K562 (cell line): Measurements from ENCODE around the gene POLR1H. TPM values are rescaled to one million over a fixed set of nuclear protein-coding genes. Genes with fewer than 3 reads are reported as not detected.

Source experiments
- ATAC-seq: fragments of 200-7000 bp; cut with Tn5 transposase; 3 replicates; pipeline ENCODE4 v1.9.1; 2020; ENCODE audit warnings: moderate library complexity
- BruUV-seq: library from RNA; stranded (reverse); fragments of 400-500 nt; replicated peaks from 2 replicates; lab custom pipeline; 2021; lab: Mats Ljungman, UMichigan
- CTCF ChIA-PET: fragments of 300-600 bp; formaldehyde crosslinking; extraction: SDS; loops from one replicate; lab custom pipeline; 2021; ENCODE audit warnings: low intra/inter-chr PET ratio; lab: Yijun Ruan, JAX
- POLR2A ChIA-PET: fragments of 300-600, 350-650 bp; sonication (Branson Sonifier 250); formaldehyde crosslinking; extraction: SDS; loops from one replicate; lab custom pipeline; 2021; ENCODE audit warnings: antibody characterized with exemption, inconsistent platforms; lab: Yijun Ruan, JAX
- DNase-seq, 4 experiments: peaks; one replicate each; pipeline versions ENCODE4 v3.0.0 to v3.0.0-alpha.2; 2011 to 2018; ENCODE audit warnings: low spot score in 3 of 4, mixed read lengths in 3 of 4; ENCODE audit errors: extremely low read depth in 1 of 4
- FAIRE-seq: peaks from 2 replicates; lab custom pipeline; 2011; peaks lifted over from hg19 to GRCh38; lab: Jason Lieb, UNC
- H2AFZ ChIP-seq: 2 replicates; pipeline ENCODE4 v1.6.0; 2011; ENCODE audit warnings: low read depth, low read length, control low read depth, inconsistent platforms
- H3K27ac ChIP-seq: fragments of 200-600 bp; 3 replicates; pipeline ENCODE4 v1.8.0; 2011; ENCODE audit warnings: low read depth, mild to moderate bottlenecking, control low read depth, inconsistent platforms, low read length, moderate library complexity, mixed read lengths; ENCODE audit errors: extremely low read depth
- H3K27me3 ChIP-seq, 2 experiments: fragments of 300-600 bp in 1 of 2; 2 replicates in 1 of 2; 3 replicates in 1 of 2; pipeline versions ENCODE4 v1.6.0 to v1.8.0; 2011; ENCODE audit warnings: inconsistent platforms in 2 of 2, low read length in 2 of 2, mild to moderate bottlenecking in 1 of 2, mixed read lengths in 1 of 2, moderate library complexity in 1 of 2; ENCODE audit not compliant: control insufficient read depth in 2 of 2, insufficient read depth in 2 of 2
- H3K36me3 ChIP-seq: fragments of 300-600 bp; 3 replicates; pipeline ENCODE4 v1.8.0; 2011; ENCODE audit warnings: mild to moderate bottlenecking, low read length, inconsistent platforms; ENCODE audit not compliant: control insufficient read depth, insufficient read depth
- H3K4me1 ChIP-seq, 2 experiments: fragments of 200-600 bp in 1 of 2; replicated peaks in 1 of 2; 2 replicates in 1 of 2; 3 replicates in 1 of 2; pipeline versions ENCODE4 v1.5.1 to v1.8.0; 2011; ENCODE audit warnings: inconsistent platforms in 2 of 2, low read length in 2 of 2, mild to moderate bottlenecking in 1 of 2, mixed read lengths in 1 of 2, moderate library complexity in 1 of 2; ENCODE audit not compliant: control insufficient read depth in 2 of 2, insufficient read depth in 2 of 2
- H3K4me2 ChIP-seq: 2 replicates; pipeline ENCODE4 v1.6.1; 2011; ENCODE audit warnings: low read length, control low read depth, inconsistent platforms, mixed read lengths; ENCODE audit not compliant: insufficient read depth
- H3K4me3 ChIP-seq: fragments of 200-600 bp; sonication (generic), shearing (Covaris generic); 2 replicates; pipeline ENCODE4 v1.5.1; 2016; ENCODE audit warnings: control low read depth, inconsistent platforms
- H3K79me2 ChIP-seq: fragments of 200-600 bp; 3 replicates; pipeline ENCODE4 v1.8.0; 2011; ENCODE audit warnings: low read length, inconsistent platforms; ENCODE audit not compliant: control insufficient read depth, insufficient read depth
- H3K9ac ChIP-seq, 2 experiments: 2 replicates each; pipeline versions ENCODE4 v1.6.0 to v1.6.1; 2011; ENCODE audit warnings: low read depth in 2 of 2, low read length in 2 of 2, control low read depth in 1 of 2, inconsistent platforms in 1 of 2, mild to moderate bottlenecking in 1 of 2, mixed read lengths in 1 of 2; ENCODE audit not compliant: insufficient read depth in 1 of 2
- H3K9me1 ChIP-seq: one replicate; pipeline ENCODE4 v1.6.0; 2011; ENCODE audit warnings: inconsistent platforms, mild to moderate bottlenecking, low read length, moderate library complexity; ENCODE audit not compliant: control insufficient read depth, insufficient read depth
- H3K9me3 ChIP-seq: replicated peaks from 2 replicates; pipeline ENCODE4 v1.5.1; 2011; ENCODE audit warnings: low read depth, low read length, inconsistent platforms; ENCODE audit not compliant: control insufficient read depth, insufficient read depth
- H4K20me1 ChIP-seq: replicated peaks from 2 replicates; pipeline ENCODE4 v1.6.1; 2011; ENCODE audit warnings: low read length, inconsistent platforms, mixed read lengths; ENCODE audit not compliant: control insufficient read depth, insufficient read depth
- MYBL2 ChIP-seq, 2 experiments: fragments of 450-650 bp in 1 of 2; sonication (generic) in 1 of 2; formaldehyde crosslinking in 1 of 2; IDR thresholded peaks; 2 replicates each; pipeline versions ENCODE4 v1.6.1 to v1.8.1; 2017 to 2022; ENCODE audit warnings: borderline replicate concordance in 1 of 2, inconsistent platforms in 1 of 2, low read depth in 1 of 2, mild to moderate bottlenecking in 1 of 2, missing genetic modification reagents in 1 of 2, moderate library complexity in 1 of 2
- RAD51 ChIP-seq: fragments of 450-650 bp; IDR thresholded peaks from 2 replicates; pipeline ENCODE4 v1.7.1; 2016; ENCODE audit warnings: low read depth, mild to moderate bottlenecking, borderline replicate concordance
- ZNF12 ChIP-seq: sonication (generic); formaldehyde crosslinking; IDR thresholded peaks from 2 replicates; pipeline ENCODE4 v1.4.0; 2020; ENCODE audit warnings: mild to moderate bottlenecking, missing genetic modification reagents
- ZNF184 ChIP-seq: sonication (generic); formaldehyde crosslinking; IDR thresholded peaks from 2 replicates; pipeline ENCODE4 v1.5.0; 2020; ENCODE audit warnings: missing genetic modification reagents
- ZNF589 ChIP-seq: fragments of 200-800 bp; sonication (Bioruptor generic); IDR thresholded peaks from 2 replicates; pipeline ENCODE4 v1.6.1; 2016; ENCODE audit warnings: low read depth, missing genetic modification characterization, missing compliant biosample characterization
- WGBS: fragments of 100-300 bp; shearing (Covaris generic); methylation state at CpG from one replicate; pipeline ENCODE4 v1.1.6; 2016; ENCODE audit warnings: low coverage, mixed read lengths; ENCODE audit not compliant: insufficient coverage; ENCODE audit errors: missing lambda C conversion rate; 5-methylcytosine and 5-hydroxymethylcytosine counted together
- in situ Hi-C: fragments of 300-500 bp; cut with MboI; formaldehyde crosslinking; loops from 4 replicates; pipeline ENCODE4 v1.15.0; 2018; ENCODE audit warnings: inconsistent platforms, mixed read lengths
- intact Hi-C: fragments of 100-400 bp; cut with micrococcal nuclease; formaldehyde crosslinking; loops from 2 replicates; pipeline ENCODE4 v1.14.2; 2022
- polyA plus RNA-seq, 8 experiments: library from polyadenylated mRNA; depleted of rRNA in 4 of 8; stranded (reverse) in 5 of 8; unstranded in 3 of 8; fragments of >200 nt; fragmentation: Nextera tagmentation in 2 of 8; fragmentation: Illumina TruSeq in 1 of 8; extraction: Ambion mirVana in 2 of 8; extraction: Trizol in 1 of 8; gene quantifications; 2 replicates each; pipeline versions ENCODE4 v1.2.1 to v1.2.3, GENCODE V29; 2011 to 2014; ENCODE audit warnings: inconsistent platforms in 1 of 8, missing spikeins in 1 of 8
- total RNA-seq, 7 experiments: library from RNA; depleted of rRNA in 6 of 7; stranded (reverse); fragments of >200 nt in 6 of 7; fragmentation: Illumina TruSeq in 2 of 7; extraction: Trizol in 2 of 7; gene quantifications; 2 replicates each; pipeline versions ENCODE4 v1.2.1 to v1.2.3, GENCODE V29; 2011 to 2021; ENCODE audit warnings: low replicate concordance in 1 of 7
- TF ChIP-seq, protein P1 (sequence below): sonication (generic); formaldehyde crosslinking; IDR thresholded peaks from 2 replicates; pipeline ENCODE4 v1.5.0; 2020; ENCODE audit warnings: missing genetic modification reagents
- TF ChIP-seq, protein P2 (sequence below): sonication (generic); formaldehyde crosslinking; IDR thresholded peaks from 2 replicates; pipeline ENCODE4 v1.8.1; 2023; ENCODE audit warnings: mild to moderate bottlenecking, missing genetic modification reagents
- TF ChIP-seq, protein P3 (sequence below), 3 experiments: IDR thresholded peaks in 2 of 3; conservative IDR thresholded peaks in 1 of 3; 2 replicates each; pipeline ENCODE4 v1.5.1; 2011 to 2012; ENCODE audit warnings: low read length in 3 of 3, mild to moderate bottlenecking in 3 of 3, control low read depth in 2 of 3, improper control_type of control experiment in 1 of 3, inconsistent platforms in 1 of 3, low read depth in 1 of 3, mixed read lengths in 1 of 3, moderate library complexity in 1 of 3; ENCODE audit not compliant: insufficient read depth in 2 of 3

POLR1H gene
- total and polyA plus RNA-seq, 9 of the 15 experiments (the other 6 are each of a cell fraction or from before 2014, with no cell fraction given): 92.2 to 333 (median 143) TPM

DNA sequence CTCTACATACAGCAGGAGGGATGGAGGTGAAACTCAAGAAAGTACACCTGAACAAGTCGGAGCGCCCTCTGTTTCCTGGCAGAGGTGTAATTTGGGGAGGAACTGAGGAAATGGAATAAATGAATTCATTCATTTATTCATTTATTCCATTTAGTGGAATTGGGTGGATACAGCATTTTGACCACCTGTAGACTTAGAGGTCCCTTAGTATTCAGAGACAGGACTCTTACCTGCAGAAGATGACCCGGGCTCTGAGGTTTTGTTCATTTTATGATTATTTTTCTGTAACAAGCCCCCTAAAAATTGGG lies 42.8 kb downstream of the POLR1H start (continued):
- TF ChIP-seq, protein P1, sequence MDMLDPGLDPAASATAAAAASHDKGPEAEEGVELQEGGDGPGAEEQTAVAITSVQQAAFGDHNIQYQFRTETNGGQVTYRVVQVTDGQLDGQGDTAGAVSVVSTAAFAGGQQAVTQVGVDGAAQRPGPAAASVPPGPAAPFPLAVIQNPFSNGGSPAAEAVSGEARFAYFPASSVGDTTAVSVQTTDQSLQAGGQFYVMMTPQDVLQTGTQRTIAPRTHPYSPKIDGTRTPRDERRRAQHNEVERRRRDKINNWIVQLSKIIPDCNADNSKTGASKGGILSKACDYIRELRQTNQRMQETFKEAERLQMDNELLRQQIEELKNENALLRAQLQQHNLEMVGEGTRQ (CRISPR knock-in tag): no peak
- no peak for TF ChIP-seq ZNF589 (CRISPR knock-in tag)
- TF ChIP-seq RAD51: no peak
- no peak for TF ChIP-seq MYBL2 (IDR thresholded peaks at IDR 0.05; ENCODE audit: low read depth)
- no peak for TF ChIP-seq MYBL2 (CRISPR knock-in tag; IDR thresholded peaks at IDR 0.05; ENCODE audit: borderline replicate concordance)
- no peak for TF ChIP-seq ZNF184 (CRISPR knock-in tag)
- TF ChIP-seq, protein P2, sequence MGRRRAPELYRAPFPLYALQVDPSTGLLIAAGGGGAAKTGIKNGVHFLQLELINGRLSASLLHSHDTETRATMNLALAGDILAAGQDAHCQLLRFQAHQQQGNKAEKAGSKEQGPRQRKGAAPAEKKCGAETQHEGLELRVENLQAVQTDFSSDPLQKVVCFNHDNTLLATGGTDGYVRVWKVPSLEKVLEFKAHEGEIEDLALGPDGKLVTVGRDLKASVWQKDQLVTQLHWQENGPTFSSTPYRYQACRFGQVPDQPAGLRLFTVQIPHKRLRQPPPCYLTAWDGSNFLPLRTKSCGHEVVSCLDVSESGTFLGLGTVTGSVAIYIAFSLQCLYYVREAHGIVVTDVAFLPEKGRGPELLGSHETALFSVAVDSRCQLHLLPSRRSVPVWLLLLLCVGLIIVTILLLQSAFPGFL (CRISPR knock-in tag): no peak

DNA sequence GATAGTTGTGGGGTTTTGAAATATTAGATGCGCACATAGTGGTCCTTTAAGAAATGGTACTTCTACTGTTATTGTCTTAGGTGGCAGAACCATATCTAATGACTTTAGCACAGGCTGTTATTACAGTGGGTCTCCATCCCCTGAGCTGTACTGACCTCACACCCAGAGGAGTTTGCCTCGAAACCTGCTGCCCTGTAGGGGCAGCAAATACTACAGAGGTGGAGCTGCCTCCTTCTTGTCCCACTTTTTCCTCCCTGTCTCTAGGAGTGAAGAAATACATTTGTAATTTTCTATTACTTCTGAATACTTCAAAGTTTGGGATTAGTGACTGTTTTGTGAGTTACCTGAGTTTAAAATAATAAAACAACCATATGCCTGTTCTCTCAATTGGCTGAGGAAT lies 43.6 kb downstream of the POLR1H start:
- H4K20me1 ChIP-seq: no peaks in the 10 kb centered on the region
- no peaks in the 10 kb centered on the region for H3K9me3 ChIP-seq
- in situ Hi-C loops (no loop called here), intact Hi-C loops (loop anchor here (5.0 to 10.0 kb wide), 2 partner anchors 260 to 293 kb away; no protein-coding TSS in a partner anchor)
- no peak overlapping the region for H3K9ac ChIP-seq
- H3K4me2 ChIP-seq: no peak overlapping the region
- ChIA-PET POLR2A (interaction anchor here (1.3 kb wide), 1 partner anchor 140 kb away, joined by 5 read pairs; no protein-coding TSS in a partner anchor), CTCF (interaction anchor here (1.5 to 4.2 kb wide), 2 partner anchors 26 to 66 kb away, joined by 3 to 66 read pairs; no protein-coding TSS in a partner anchor)
- DNase-seq (no peak), FAIRE-seq (no peak), ATAC-seq (no peak)
- no peak overlapping the region for H3K4me3 ChIP-seq
- no peak overlapping the region for H3K27ac ChIP-seq
- WGBS: 32% methylated on average over 2 of the region's 2 CpGs
- no TSS peak for BruUV-seq
- H3K79me2 ChIP-seq: no peaks in the 10 kb centered on the region
- H3K4me1 ChIP-seq: peaks cover 22 to 28% of the 10 kb centered on the region in 2 experiments
- H3K36me3 ChIP-seq: no peaks in the 10 kb centered on the region
- peaks cover 21 to 34% of the 10 kb centered on the region in 2 experiments for H3K27me3 ChIP-seq
- H3K9me1 ChIP-seq: no peaks in the 10 kb centered on the region
- H2AFZ ChIP-seq: no peak overlapping the region
- TF ChIP-seq, protein P3, sequence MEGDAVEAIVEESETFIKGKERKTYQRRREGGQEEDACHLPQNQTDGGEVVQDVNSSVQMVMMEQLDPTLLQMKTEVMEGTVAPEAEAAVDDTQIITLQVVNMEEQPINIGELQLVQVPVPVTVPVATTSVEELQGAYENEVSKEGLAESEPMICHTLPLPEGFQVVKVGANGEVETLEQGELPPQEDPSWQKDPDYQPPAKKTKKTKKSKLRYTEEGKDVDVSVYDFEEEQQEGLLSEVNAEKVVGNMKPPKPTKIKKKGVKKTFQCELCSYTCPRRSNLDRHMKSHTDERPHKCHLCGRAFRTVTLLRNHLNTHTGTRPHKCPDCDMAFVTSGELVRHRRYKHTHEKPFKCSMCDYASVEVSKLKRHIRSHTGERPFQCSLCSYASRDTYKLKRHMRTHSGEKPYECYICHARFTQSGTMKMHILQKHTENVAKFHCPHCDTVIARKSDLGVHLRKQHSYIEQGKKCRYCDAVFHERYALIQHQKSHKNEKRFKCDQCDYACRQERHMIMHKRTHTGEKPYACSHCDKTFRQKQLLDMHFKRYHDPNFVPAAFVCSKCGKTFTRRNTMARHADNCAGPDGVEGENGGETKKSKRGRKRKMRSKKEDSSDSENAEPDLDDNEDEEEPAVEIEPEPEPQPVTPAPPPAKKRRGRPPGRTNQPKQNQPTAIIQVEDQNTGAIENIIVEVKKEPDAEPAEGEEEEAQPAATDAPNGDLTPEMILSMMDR (IDR thresholded peaks at IDR 0.05 in 2 of 3, conservative IDR thresholded peaks at IDR 0.05 in 1 of 3; ENCODE audit: insufficient read depth in 2 of 3, low read depth in 1 of 3, low read length in 3 of 3): peak in 2 of 3 experiments; percentile 8 to 20; a peak in 1 of 6 replicates
- TF ChIP-seq ZNF12: no peak
